Osteocyte (in vitro differentiated cells): Measurements from ENCODE around the gene ATP8A2. TPM values are rescaled to one million over a fixed set of nuclear protein-coding genes. Genes with fewer than 3 reads are reported as not detected.

ENCODE experiments used
- DNase-seq: peaks from one replicate; pipeline ENCODE4 v3.0.0; 2021; ENCODE audit warnings: mixed read lengths; ENCODE audit not compliant: unreplicated experiment; ENCODE audit errors: extremely low spot score
- H3K27ac Mint-ChIP-seq: one replicate; pipeline ENCODE4 v1.8.0; 2021; ENCODE audit warnings: mild to moderate bottlenecking, mixed read lengths; ENCODE audit not compliant: unreplicated experiment
- H3K27me3 Mint-ChIP-seq: one replicate; pipeline ENCODE4 v1.8.0; 2021; ENCODE audit warnings: mixed read lengths; ENCODE audit not compliant: unreplicated experiment
- H3K36me3 Mint-ChIP-seq: one replicate; pipeline ENCODE4 v1.8.0; 2021; ENCODE audit warnings: mixed read lengths; ENCODE audit not compliant: unreplicated experiment
- H3K4me1 Mint-ChIP-seq: one replicate; pipeline ENCODE4 v1.8.0; 2021; ENCODE audit warnings: mixed read lengths; ENCODE audit not compliant: unreplicated experiment
- H3K4me3 Mint-ChIP-seq: one replicate; pipeline ENCODE4 v1.8.0; 2021; ENCODE audit warnings: mild to moderate bottlenecking, moderate library complexity, mixed read lengths; ENCODE audit not compliant: unreplicated experiment
- H3K9me3 Mint-ChIP-seq: one replicate; pipeline ENCODE4 v1.8.0; 2021; ENCODE audit warnings: mixed read lengths; ENCODE audit not compliant: unreplicated experiment
- CTCF ChIP-seq: fragments of 200-600 bp; sonication (generic); IDR thresholded peaks from 2 replicates; pipeline ENCODE4 v1.5.0; 2021; ENCODE audit warnings: antibody characterized with exemption, mild to moderate bottlenecking, moderate library complexity
- total RNA-seq: library from RNA; stranded (reverse); gene quantifications from 2 replicates; pipeline ENCODE4 v1.2.1, GENCODE V29; 2021

Gene ATP8A2
- total RNA-seq, 1 donor from 2014 or later, result 1.1 TPM

- H3K9me3 Mint-ChIP-seq, result no peaks in the 10 kb centered on the region
- TF ChIP-seq CTCF, result no peak
- peaks cover 37% of the 10 kb centered on the region for H3K4me1 Mint-ChIP-seq
- H3K27ac Mint-ChIP-seq, result no peak overlapping the region
- H3K27me3 Mint-ChIP-seq, result no peaks in the 10 kb centered on the region
- DNase-seq, result peak; percentile 46
- H3K4me3 Mint-ChIP-seq, result no peak overlapping the region
- no peaks in the 10 kb centered on the region for H3K36me3 Mint-ChIP-seq
Observed at GRCh38 chr13:25686831-25687470, 315.2 kb downstream of the ATP8A2 start.

- H3K27ac Mint-ChIP-seq, result peak overlapping the region; percentile 67
- H3K4me1 Mint-ChIP-seq, result peaks cover 40% of the 10 kb centered on the region
Observed at GRCh38 chr13:25687471-25688225, 315.9 kb downstream of the ATP8A2 start.

GRCh38 chr13:25688536-25688935 is 316.8 kb downstream of the ATP8A2 start:
- H3K4me1 Mint-ChIP-seq, result peaks cover 40% of the 10 kb centered on the region
- no peak overlapping the region for H3K4me3 Mint-ChIP-seq
- no peak for TF ChIP-seq CTCF
- peak overlapping the region; percentile 16 for H3K27ac Mint-ChIP-seq
- no peaks in the 10 kb centered on the region for H3K9me3 Mint-ChIP-seq
- DNase-seq, result peak; percentile 62
- H3K36me3 Mint-ChIP-seq, result no peaks in the 10 kb centered on the region
- H3K27me3 Mint-ChIP-seq, result no peaks in the 10 kb centered on the region

More at GRCh38 chr13:25687471-25688225, 315.9 kb downstream of the ATP8A2 start:
- Mint-ChIP-seq H3K36me3 (no peaks in the 10 kb centered on the region), H3K4me3 (no peak overlapping the region), H3K9me3 (no peaks in the 10 kb centered on the region), H3K27me3 (no peaks in the 10 kb centered on the region)
- no peak for TF ChIP-seq CTCF
- DNase-seq, result peak; percentile 66

- no peak for TF ChIP-seq CTCF
- Mint-ChIP-seq H3K36me3 (no peaks in the 10 kb centered on the region), H3K27me3 (no peaks in the 10 kb centered on the region), H3K9me3 (no peaks in the 10 kb centered on the region), H3K27ac (no peak overlapping the region), H3K4me1 (peaks cover 38% of the 10 kb centered on the region), H3K4me3 (no peak overlapping the region)
- no peak for DNase-seq
Observed at GRCh38 chr13:25689539-25689938, 317.8 kb downstream of the ATP8A2 start.

- peaks cover 33% of the 10 kb centered on the region for H3K4me1 Mint-ChIP-seq
- no peak for TF ChIP-seq CTCF
- H3K4me3 Mint-ChIP-seq, result no peak overlapping the region
- no peaks in the 10 kb centered on the region for H3K9me3 Mint-ChIP-seq
- no peak overlapping the region for H3K27ac Mint-ChIP-seq
- no peak for DNase-seq
- H3K27me3 Mint-ChIP-seq, result no peaks in the 10 kb centered on the region
- H3K36me3 Mint-ChIP-seq, result peaks cover under 1% of the 10 kb centered on the region
Observed at GRCh38 chr13:25690582-25690981, 318.8 kb downstream of the ATP8A2 start.
